GM19395 (cell line): ENCODE results near the gene RFPL1.
A peak's percentile ranks its signal among the peaks of the same experiment; 100 is the strongest.
"Not testable (repeated sequence)": the region's sequence is repeated elsewhere in the genome, so short reads cannot be mapped to it uniquely, and the experiment has no call there.

Source experiments
- ATAC-seq: cut with Tn5 transposase; IDR thresholded peaks from one replicate; pipeline ENCODE4 v1.9.1; 2021; ENCODE audit warnings: mild to moderate bottlenecking, moderate library complexity; ENCODE audit not compliant: unreplicated experiment

Gene RFPL1

GRCh38 chr22:29438283-29438682 is at the start of gene RFPL1:
Gene RFPL1 (plus strand): TSS chr22:29438583.
- ATAC-seq = not testable (repeated sequence)

- peak; percentile 29 for ATAC-seq
Measured at GRCh38 chr22:29388759-29389090, 49.7 kb upstream of the RFPL1 start.

- no peak for ATAC-seq
Measured at GRCh38 chr22:29390270-29390669, 48.1 kb upstream of the RFPL1 start.

GRCh38 chr22:29391546-29391945 is 46.8 kb upstream of the RFPL1 start:
- ATAC-seq = no peak

GRCh38 chr22:29393019-29393608 is 45.3 kb upstream of the RFPL1 start:
- ATAC-seq = no peak

GRCh38 chr22:29394931-29395581 is 43.3 kb upstream of the RFPL1 start:
- no peak for ATAC-seq

- no peak for ATAC-seq
Measured at GRCh38 chr22:29396126-29396525, 42.3 kb upstream of the RFPL1 start.

GRCh38 chr22:29397791-29398190 is 40.6 kb upstream of the RFPL1 start:
- ATAC-seq = no peak

- no peak for ATAC-seq
Measured at GRCh38 chr22:29400576-29400975, 37.8 kb upstream of the RFPL1 start.

- ATAC-seq = not testable (repeated sequence)
Measured at GRCh38 chr22:29401538-29401937, 36.8 kb upstream of the RFPL1 start.

GRCh38 chr22:29408940-29409339 is 29.4 kb upstream of the RFPL1 start:
- no peak for ATAC-seq

GRCh38 chr22:29411569-29412211 is 26.7 kb upstream of the RFPL1 start:
- ATAC-seq = peak; percentile 69

GRCh38 chr22:29412772-29413171 is 25.6 kb upstream of the RFPL1 start:
- not testable (repeated sequence) for ATAC-seq

- peak; percentile 54 for ATAC-seq
Measured at GRCh38 chr22:29414951-29415591, 23.3 kb upstream of the RFPL1 start.

GRCh38 chr22:29418704-29419103 is 19.7 kb upstream of the RFPL1 start:
- not testable (repeated sequence) for ATAC-seq

- ATAC-seq = no peak
Measured at GRCh38 chr22:29426476-29426875, 11.9 kb upstream of the RFPL1 start.

- no peak for ATAC-seq
Measured at GRCh38 chr22:29427176-29427760, 11.1 kb upstream of the RFPL1 start.

GRCh38 chr22:29431986-29432385 is 6.4 kb upstream of the RFPL1 start:
- ATAC-seq = no peak

- no peak for ATAC-seq
Measured at GRCh38 chr22:29433856-29434255, 4.5 kb upstream of the RFPL1 start.

GRCh38 chr22:29434288-29434687 is 4.1 kb upstream of the RFPL1 start:
- no peak for ATAC-seq
